Gastrocnemius medialis (tissue), 4 donors: ENCODE data around the gene RBMS3. TPM values are rescaled to one million over a fixed set of nuclear protein-coding genes. Genes with fewer than 3 reads are reported as not detected.

ENCODE experiments used
- ATAC-seq, 2 donors: fragments of 150-250 bp; one replicate each; pipeline ENCODE4 v1.9.1; 2016
- DNase-seq, 2 donors: peaks; one replicate each; pipeline ENCODE4 v3.0.0-alpha.2; 2019
- H3K27ac ChIP-seq, 4 donors: fragments of 200-600 bp; sonication (generic); 1 replicate in 1 of 4; 2 replicates in 3 of 4; pipeline ENCODE4 v1.5.1; 2016 to 2018; ENCODE audit warnings: mild to moderate bottlenecking in 2 of 4, moderate library complexity in 1 of 4
- H3K27me3 ChIP-seq, 3 donors: fragments of 200-600 bp; sonication (generic) in 2 of 3; 1 replicate in 1 of 3; 2 replicates in 2 of 3; pipeline versions ENCODE4 v1.5.1 to v1.6.0; 2016 to 2019; ENCODE audit warnings: mild to moderate bottlenecking in 1 of 3, moderate library complexity in 1 of 3
- H3K36me3 ChIP-seq, 2 donors: fragments of 200-600 bp; sonication (generic) in 1 of 2; one replicate each; pipeline ENCODE4 v1.5.1; 2017 to 2018
- H3K4me1 ChIP-seq, 2 donors: fragments of 200-600 bp; sonication (generic) in 1 of 2; one replicate each; pipeline ENCODE4 v1.5.1; 2016 to 2017; ENCODE audit warnings: mild to moderate bottlenecking in 2 of 2
- H3K4me3 ChIP-seq, 4 donors: fragments of 200-600 bp; sonication (generic) in 3 of 4; 1 replicate in 1 of 4; 2 replicates in 3 of 4; pipeline ENCODE4 v1.5.1; 2016 to 2019; ENCODE audit warnings: mild to moderate bottlenecking in 2 of 4
- H3K9me3 ChIP-seq, 3 donors: fragments of 200-600 bp; sonication (generic) in 2 of 3; 1 replicate in 1 of 3; 2 replicates in 2 of 3; pipeline ENCODE4 v1.5.1; 2016 to 2019
- POLR2A ChIP-seq, 2 donors: fragments of 450-650 bp; IDR thresholded peaks; one replicate each; pipeline ENCODE4 v1.6.1; 2017; ENCODE audit warnings: antibody characterized with exemption in 2 of 2, mild to moderate bottlenecking in 2 of 2, moderate library complexity in 2 of 2
- in situ Hi-C, 4 donors: fragments of 200-750 bp; cut with MboI; loops; one replicate each; pipeline versions ENCODE4 v1.15.0 to v1.8.0; 2017; ENCODE audit warnings: low sequenced_read_pairs in 4 of 4
- intact Hi-C: fragments of 100-400 bp; cut with DNase I; formaldehyde crosslinking; loops from one replicate; pipeline ENCODE4 v1.15.1; 2023; ENCODE audit warnings: low total_unique reads
- total RNA-seq, 4 donors: library from RNA; depleted of rRNA; stranded (reverse); fragments of >200 nt; gene quantifications; one replicate each; pipeline versions ENCODE4 v1.1.0 to v1.2.3, GENCODE V29; 2016
- TF ChIP-seq, protein P1 (sequence below), 5 experiments: fragments of 450-650 bp in 3 of 5; fragments of 200-600 bp in 2 of 5; sonication (generic) in 2 of 5; IDR thresholded peaks in 4 of 5; conservative IDR thresholded peaks in 1 of 5; 1 replicate in 4 of 5; 2 replicates in 1 of 5; pipeline ENCODE4 v1.5.1; 2016 to 2019; ENCODE audit warnings: antibody characterized with exemption in 5 of 5, mild to moderate bottlenecking in 3 of 5, moderate library complexity in 3 of 5

RBMS3 gene
- total RNA-seq, 4 donors from 2014 or later = 16.1 to 38.8 (median 22.7) TPM

DNA sequence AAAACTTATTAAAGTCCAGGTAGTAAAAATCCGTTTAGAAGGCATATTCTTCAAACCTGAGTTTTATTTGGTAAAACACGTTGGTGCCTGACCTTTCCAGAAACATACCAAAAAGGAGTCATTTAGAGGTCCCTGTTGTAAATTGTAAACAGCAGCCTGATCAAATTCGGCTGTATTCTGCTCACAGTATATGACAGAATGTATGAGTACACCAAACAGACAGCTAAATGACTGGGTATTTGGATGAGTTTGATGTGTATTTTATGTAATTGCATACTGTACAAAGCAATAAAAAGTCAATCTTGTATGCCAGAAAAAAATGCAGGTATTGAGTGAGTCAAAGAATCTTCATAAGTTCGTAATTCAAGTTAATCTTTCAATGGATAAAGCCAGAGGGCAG, 330.4 kb downstream of the RBMS3 start:
- Histone ChIP-seq H3K27ac (no peak overlapping the region), H3K9me3 (no peaks in the 10 kb centered on the region), H3K36me3 (no peaks in the 10 kb centered on the region), H3K4me3 (no peak overlapping the region), H3K4me1 (peaks cover 17 to 19% of the 10 kb centered on the region in 2 donors), H3K27me3 (no peaks in the 10 kb centered on the region)
- in situ Hi-C loops (no loop called here), intact Hi-C loops (no loop called here)
- no peak for DNase-seq
- no peak for ATAC-seq
- TF ChIP-seq POLR2A (IDR thresholded peaks at IDR 0.05) = no peak
- TF ChIP-seq, protein P1, sequence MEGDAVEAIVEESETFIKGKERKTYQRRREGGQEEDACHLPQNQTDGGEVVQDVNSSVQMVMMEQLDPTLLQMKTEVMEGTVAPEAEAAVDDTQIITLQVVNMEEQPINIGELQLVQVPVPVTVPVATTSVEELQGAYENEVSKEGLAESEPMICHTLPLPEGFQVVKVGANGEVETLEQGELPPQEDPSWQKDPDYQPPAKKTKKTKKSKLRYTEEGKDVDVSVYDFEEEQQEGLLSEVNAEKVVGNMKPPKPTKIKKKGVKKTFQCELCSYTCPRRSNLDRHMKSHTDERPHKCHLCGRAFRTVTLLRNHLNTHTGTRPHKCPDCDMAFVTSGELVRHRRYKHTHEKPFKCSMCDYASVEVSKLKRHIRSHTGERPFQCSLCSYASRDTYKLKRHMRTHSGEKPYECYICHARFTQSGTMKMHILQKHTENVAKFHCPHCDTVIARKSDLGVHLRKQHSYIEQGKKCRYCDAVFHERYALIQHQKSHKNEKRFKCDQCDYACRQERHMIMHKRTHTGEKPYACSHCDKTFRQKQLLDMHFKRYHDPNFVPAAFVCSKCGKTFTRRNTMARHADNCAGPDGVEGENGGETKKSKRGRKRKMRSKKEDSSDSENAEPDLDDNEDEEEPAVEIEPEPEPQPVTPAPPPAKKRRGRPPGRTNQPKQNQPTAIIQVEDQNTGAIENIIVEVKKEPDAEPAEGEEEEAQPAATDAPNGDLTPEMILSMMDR (IDR thresholded peaks at IDR 0.05 in 4 of 5, conservative IDR thresholded peaks at IDR 0.05 in 1 of 5) = no peak

DNA sequence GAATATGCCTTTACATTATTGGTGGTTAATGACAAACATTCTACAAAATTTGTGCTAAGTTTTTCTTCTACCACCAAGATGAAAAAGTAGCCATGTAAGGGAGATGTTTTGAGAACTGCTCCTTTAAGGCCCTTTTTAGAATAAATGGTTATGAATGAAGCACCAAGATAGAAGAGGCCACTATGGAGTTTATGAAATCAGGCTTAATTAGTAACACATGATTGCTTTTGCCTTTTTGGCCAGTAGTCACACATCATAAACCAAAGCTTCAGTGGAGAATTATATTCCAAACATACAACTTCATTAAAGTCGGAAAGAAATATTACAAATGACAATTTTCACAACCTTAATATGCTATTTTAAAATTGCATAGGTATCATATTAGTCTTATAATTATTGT, 331.7 kb downstream of the RBMS3 start:
- ATAC-seq = no peak
- Histone ChIP-seq H3K36me3 (no peaks in the 10 kb centered on the region), H3K27me3 (no peaks in the 10 kb centered on the region), H3K4me1 (peaks cover 17% of the 10 kb centered on the region in 2 donors), H3K9me3 (no peaks in the 10 kb centered on the region), H3K4me3 (no peak overlapping the region), H3K27ac (no peak overlapping the region)
- in situ Hi-C loops = no loop called here
- intact Hi-C loops = no loop called here
- TF ChIP-seq, protein P1 (IDR thresholded peaks at IDR 0.05 in 4 of 5, conservative IDR thresholded peaks at IDR 0.05 in 1 of 5) = no peak
- TF ChIP-seq POLR2A (IDR thresholded peaks at IDR 0.05) = no peak
- DNase-seq = no peak

DNA sequence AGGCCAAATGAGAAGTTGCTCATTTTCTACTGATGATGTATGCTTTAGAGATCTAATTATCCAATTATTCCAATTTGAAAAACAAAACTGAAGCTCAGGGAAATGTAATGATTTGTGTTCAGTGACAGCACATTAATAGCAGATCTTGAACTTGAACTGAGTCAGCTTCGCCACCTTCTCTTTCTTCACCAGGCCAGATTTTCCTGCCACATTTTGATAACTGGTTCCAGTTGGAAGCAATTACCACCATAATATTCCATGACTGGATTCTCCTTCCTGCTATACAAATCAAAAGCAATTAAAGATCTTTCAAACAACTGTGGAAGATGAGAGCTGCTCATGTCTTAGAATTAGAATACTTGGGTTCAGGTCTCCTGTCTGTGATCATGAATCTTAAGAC, 334.1 kb downstream of the RBMS3 start:
- H3K9me3 ChIP-seq = no peaks in the 10 kb centered on the region
- H3K27me3 ChIP-seq = no peaks in the 10 kb centered on the region
- no peak overlapping the region for H3K4me3 ChIP-seq
- H3K4me1 ChIP-seq = peaks cover 14 to 18% of the 10 kb centered on the region in 2 donors
- H3K27ac ChIP-seq = no peak overlapping the region
- no peaks in the 10 kb centered on the region for H3K36me3 ChIP-seq
- in situ Hi-C loops = no loop called here
- intact Hi-C loops = no loop called here
- ATAC-seq (no peak), DNase-seq (no peak)
- TF ChIP-seq POLR2A (IDR thresholded peaks at IDR 0.05) = no peak
- TF ChIP-seq, protein P1 (IDR thresholded peaks at IDR 0.05 in 4 of 5, conservative IDR thresholded peaks at IDR 0.05 in 1 of 5) = no peak

DNA sequence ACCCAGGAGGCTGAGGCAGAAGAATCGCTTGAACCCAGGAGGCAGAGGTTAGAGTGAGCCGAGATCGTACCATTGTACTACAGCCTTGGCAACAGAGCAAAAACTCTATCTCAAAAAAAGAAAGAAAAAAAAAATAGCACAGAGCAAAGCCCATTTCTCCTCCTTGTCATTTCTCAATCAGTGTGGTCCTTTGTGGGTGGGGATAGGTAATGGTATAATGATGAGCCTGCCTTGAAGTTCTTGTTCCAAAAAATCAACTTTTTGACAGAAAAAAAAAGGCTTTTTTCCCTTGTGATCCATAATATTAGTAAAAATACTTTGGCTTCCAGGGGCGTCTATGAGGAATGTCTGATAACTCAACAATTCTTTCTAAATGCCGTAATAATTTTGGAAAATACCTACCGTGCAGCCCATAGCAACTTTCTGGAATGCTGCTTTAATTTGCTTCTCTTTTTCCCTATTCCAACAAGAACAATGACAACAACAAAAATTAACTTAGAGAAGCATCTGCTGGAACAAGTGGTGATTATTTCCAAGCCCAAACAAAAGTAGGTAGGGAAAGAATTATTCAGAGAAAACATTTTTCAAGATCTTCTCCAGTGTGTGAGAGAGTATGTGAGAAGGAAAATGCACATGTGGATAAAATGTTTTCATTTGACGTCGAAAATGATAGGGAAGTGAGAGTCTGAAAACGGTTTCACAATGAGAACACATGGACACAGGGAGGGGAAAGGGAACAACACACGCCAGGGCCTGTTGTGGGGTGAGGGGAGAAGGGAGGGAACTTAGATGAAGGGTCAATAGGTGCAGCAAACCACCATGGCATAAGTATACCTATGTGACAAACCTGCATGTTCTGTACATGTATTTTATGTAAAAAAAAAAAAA, 337.8 kb downstream of the RBMS3 start:
- peak overlapping the region in 2 of 4 donors; percentile 8 to 35 for H3K27ac ChIP-seq
- intact Hi-C loops (no loop called here), in situ Hi-C loops (no loop called here)
- no peaks in the 10 kb centered on the region for H3K36me3 ChIP-seq
- ATAC-seq (peak; percentile 24 to 58), DNase-seq (peak in 1 of 2 donors; percentile 14)
- H3K9me3 ChIP-seq = no peaks in the 10 kb centered on the region
- H3K4me3 ChIP-seq = no peak overlapping the region
- no peaks in the 10 kb centered on the region for H3K27me3 ChIP-seq
- TF ChIP-seq POLR2A (IDR thresholded peaks at IDR 0.05) = no peak
- TF ChIP-seq, protein P1 (IDR thresholded peaks at IDR 0.05 in 4 of 5, conservative IDR thresholded peaks at IDR 0.05 in 1 of 5) = no peak
- H3K4me1 ChIP-seq = peaks cover 0 to 5% of the 10 kb centered on the region in 2 donors
